Fibroblast of the conjunctiva (primary cell): ENCODE data around the gene PRR15L.

Experiments used
- DNase-seq: peaks from one replicate; pipeline ENCODE4 v3.0.0-alpha.2; 2010; ENCODE audit warnings: low read depth

The PRR15L gene

DNA sequence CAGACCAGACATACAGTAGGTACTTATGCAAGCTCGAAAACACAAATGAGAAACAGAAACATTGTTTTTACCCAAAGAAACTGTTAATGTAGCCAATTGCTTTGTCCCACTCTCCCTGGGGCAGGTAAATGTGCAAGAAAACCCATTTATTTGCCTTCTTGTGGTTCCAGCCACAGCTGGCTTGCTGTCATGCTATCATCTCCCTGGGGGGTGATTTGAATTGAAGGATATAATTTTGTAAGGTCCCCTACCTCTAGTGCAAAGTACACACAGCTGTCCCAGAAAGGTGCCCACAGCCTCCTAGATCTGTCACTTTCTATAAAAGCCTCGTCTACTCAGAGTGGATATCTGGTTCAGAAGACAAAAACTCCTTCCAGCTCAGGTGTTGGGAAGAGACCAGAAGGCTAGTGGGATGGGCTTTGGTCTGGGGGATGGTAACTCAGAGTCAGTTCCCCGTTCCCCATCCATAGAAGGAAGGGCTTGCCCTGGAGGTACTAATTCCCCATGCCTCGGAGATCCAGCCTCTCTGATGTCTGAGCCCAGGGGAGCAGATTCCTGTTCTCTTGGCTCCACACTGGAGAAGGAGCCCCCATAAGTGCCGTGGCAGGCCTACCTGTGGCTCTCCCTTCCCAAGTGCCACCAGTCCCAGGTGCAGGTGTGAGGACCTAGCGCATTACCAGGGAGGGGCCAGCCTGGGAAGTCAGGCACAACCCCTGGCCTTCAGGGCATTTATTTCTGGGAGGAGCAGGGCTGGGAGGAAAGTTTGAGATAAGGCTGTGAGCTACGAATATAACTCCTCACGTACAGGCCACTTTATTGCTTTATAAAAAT is 2.4 kb upstream of the PRR15L start:
- DNase-seq, result no peak

DNA sequence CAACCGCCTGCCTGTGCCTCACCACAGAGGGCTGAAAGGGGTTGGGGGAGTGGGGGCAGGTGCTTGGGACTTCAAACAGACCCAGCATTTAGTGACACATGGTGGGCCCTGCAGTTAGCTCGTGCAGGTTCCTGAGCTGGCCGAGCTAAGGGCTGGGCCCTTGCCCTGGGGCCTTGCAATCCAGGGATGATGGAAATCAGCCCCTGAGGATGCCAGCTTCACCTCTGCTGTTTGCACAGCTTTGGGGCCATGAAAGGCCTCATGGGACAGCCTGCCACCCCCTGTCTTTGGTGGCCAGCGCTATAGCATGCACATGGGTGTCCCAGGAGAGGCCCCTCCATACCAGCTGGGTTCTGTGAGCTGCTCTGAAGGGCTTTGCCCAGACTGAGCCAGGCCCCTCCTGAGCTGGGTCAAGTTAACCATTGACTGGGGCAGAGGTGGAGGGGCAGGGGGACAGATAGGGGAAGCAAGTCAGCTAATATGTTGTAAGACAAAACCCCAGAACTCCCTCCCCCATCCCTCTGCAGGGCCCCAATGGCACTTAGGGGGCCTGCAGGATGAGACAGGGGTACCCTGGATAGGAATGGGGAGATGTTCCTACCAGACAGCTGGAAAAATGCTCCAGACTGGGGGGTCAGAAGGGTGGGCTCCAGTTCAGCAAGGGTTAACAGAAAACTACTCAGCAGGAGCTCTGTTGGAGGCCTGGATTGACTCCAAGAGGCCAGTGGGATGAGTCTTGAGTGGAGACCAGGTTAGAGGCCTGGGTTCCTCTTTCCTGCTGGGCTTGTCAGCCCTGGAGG is 692 bp downstream of the PRR15L start:
- DNase-seq, result no peak

DNA sequence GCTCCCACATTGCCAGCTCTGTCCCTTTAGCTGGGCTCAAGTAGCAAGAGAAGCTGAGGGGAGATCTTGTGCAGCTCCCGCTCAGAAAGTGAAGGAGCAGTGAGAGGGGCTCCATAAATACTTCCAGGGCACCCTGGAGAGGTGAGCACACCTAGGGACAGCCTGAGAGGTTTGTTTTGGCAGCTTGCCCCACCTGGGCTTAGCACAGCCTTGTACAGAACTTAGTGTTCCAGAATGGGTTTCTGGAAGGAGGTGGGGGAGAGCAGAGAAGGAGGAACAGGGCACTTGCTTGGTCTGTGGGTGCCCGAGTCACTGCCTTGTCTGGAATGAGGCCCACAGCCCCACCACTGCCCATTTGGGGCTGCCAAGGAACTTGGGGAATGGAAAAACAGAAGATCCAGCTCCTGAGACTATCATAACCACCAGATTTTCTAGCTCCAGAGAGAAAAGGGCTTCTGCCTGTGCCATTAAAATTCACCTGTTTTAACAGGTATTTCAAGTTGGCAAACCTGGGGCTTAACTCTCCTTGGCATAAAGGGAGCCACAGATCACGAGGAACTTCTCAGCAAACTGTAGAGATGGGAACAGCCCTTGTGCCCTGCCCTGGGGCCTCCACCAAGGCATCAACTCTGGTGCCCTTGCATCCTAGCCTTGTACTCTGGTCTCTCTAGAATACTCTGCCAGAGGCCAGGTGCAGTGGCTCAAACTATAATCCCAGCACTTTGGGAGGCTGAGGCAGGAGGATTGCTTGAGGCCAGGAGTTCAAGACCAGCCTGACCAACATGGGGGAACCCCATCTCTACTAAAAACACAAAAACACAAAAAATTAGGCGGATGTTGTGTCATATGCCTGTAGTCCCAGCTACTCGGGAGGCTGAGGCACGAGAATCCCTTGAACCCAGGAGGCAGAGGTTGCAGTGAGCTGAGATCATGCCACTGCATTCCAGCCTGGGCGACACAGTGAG is 1.9 kb downstream of the PRR15L start:
- no peak for DNase-seq

DNA sequence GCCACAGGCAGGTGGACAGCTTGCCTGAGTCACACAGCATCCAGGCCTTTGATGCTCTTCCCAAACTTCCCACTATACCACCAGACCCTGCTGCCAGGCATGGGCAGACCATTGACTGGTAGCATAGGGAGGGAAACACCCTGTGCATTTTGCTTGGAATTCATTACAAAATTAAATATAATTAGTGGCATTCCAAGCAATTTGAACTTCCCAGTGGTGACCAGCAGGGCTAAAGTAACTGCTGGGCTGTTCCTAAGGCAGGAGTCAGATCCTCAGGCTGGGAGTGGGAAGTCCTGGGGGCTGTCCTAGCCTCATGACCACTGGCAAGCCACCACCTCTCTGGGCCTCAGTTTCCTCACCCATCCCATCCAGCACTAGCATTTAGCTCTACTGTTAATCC is 3.8 kb downstream of the PRR15L start:
- no peak for DNase-seq

DNA sequence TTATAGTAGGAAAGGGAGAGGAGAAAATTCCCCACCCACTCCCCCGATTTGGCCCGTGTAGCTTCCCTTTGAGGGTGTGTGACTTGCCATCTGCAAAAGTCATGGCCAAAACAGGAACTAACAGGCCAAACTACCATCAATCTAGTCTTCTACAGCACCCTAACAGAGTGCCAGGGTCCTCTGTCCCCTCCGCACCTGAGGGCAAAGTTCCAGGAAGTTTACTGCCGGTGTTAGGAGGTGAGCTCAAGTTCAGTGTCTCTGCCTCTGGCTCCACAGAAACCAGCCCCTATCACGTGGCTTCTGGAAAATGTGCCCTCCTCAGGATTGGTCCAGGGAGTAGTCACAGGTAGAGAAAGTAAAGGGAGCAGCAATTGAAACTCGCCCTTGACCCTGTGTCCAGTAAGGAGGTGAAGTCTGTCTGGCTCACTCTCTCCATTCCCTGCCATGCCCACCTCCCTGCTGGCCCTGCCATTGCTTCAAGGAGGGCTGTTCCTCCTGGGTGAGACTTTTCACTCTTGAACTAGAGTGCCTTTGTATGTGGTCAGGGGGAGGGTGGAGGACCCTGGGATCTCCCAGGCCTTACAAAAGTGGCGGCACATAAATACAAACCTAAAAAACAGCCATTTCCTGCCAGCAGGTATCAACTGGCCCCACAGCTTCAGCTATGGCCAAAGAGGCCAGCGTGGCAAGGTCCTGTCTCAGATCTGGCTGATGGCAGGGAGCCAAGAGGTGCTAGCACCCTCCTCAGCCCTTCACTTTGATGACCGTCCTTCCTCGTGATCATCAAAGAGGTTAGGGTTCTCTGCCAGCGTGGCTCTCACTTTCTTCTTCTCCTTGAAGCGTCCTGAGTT is 5.3 kb downstream of the PRR15L start:
- DNase-seq, result no peak

GRCh38 chr17:47950448-47950847 is 7.2 kb downstream of the PRR15L start:
- no peak for DNase-seq

DNA sequence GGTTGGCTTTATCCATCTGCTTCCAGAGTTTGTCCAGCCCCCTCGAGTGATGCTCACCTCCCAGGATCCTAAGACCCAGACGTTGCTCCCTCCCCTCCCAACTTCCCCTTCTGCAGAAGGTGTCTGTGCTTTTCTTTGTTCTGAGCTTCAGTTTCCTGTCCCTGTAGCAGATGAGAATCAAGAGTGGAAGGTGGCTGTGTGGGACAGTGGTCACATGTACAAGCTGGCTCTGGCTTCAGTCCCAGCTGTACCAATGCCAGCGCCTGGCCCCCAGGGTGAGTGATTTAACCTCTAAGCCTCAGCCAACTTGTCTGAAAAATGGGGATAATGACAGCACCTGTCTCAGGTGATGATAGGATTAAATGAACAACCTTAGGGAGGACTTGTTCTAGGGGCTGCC is 7.7 kb downstream of the PRR15L start:
- DNase-seq, result no peak

- DNase-seq, result peak; percentile 61
Observed at GRCh38 chr17:47949197-47949759, 8.4 kb downstream of the PRR15L start.

- no peak for DNase-seq
Observed at GRCh38 chr17:47948706-47949196, 8.9 kb downstream of the PRR15L start.

GRCh38 chr17:47946929-47947397 is 10.7 kb downstream of the PRR15L start:
- DNase-seq, result peak; percentile 62

DNA sequence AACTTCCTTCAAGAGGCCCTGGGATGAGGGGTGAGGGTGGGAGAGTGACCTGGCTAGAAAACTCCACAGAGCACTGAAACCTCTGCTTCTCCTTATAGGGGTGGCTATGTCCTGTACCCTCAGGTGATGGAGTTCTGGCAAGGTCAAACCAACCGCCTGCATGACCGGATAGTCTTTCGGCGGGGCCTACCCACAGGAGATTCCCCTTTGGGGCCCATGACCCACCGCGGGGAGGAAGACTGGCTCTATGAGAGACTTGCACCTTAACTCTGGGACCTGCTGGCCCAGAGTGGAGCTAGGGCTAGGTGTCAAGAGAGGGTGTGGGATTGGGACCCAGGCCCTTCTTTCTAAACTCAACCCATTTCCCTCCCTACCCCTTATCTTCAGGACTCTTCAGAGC is 11.2 kb downstream of the PRR15L start:
- no peak for DNase-seq

- DNase-seq, result no peak
Observed at GRCh38 chr17:47945529-47946508, 11.9 kb downstream of the PRR15L start.

DNA sequence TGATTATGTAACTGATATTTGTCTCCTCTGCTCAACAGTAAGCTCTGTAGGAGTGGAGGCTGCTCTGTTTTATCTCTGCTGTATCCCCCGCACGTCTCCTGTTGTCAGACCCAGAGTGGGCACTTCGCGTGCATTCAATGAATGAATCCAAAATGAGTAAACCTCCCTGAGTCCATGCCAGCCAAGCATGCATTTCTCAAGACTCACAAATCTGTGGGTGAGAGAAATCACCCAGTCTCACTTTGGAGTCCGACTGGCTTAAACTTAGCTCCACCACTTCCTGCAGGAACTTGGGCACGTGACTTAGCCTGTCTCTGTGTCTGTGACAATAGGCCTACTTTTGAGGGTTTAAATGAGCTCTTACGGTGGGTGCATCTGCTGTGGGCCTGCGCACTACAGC is 12.6 kb downstream of the PRR15L start:
- no peak for DNase-seq

DNA sequence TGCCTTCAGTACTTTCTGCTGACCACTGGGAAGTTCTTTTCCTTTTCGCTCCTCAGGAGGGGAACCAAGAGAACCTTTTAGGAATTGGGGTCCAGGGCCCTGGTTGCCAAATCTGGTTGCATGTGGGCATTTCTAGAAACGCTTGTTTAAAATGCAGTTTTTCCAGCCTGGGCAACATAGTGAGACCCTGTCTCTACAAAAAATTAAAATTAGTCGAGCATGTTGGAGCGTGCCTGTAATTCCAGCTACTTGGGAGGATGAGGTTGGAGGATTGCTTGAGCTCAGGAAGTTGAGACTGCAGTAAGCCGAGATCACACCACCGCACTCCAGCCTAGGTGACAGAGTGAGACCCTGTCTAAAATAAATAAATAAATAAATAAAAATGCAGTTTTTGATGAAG is 15.1 kb downstream of the PRR15L start:
- DNase-seq, result no peak

DNA sequence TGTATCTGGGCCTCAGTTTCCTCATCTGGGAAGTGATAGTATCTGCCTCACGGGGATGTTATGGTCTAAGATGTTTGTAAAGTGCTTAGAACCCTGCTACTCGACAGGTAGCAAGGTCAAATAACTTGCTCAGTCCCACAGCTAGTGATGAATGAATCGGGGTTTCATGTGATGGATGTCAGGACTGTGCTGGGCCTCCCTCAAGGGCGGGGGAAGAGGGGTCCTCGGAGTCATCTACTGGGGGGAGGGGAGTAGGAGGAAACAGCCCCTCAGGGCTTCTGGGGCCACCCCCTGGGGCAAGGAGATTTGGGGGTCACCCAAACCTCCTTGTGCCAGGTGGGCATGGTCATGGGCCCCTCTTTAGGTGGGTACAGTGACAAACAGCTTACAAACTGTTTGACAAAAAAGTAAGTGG is 15.6 kb downstream of the PRR15L start:
- DNase-seq, result no peak

GRCh38 chr17:47941246-47942095 is 16.2 kb downstream of the PRR15L start, which contains the start of gene PNPO:
PNPO (plus strand) TSS chr17:47941571; CDS start chr17:47941676, 105 bp downstream.
- DNase-seq, result peak; percentile 95

DNA sequence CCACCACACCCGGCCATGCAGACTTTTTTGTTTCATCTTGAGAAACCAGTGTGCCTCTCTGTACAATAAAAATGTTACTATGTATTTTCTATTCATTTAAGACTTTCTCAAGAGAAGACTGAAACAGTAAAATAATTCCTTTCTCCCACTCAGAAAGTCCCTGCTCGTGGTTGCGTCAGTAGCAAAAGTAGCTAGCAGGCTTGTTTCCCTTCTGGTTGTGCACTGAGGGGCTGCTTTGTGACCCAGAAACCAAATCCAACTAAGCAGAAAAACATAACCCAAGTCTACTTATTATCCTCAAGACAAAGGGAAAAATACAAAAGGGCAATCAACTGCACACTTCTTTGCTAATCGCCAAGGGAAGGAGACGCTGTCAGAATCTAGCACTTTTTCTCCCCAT is 19.7 kb downstream of the PRR15L start:
- DNase-seq, result no peak

DNA sequence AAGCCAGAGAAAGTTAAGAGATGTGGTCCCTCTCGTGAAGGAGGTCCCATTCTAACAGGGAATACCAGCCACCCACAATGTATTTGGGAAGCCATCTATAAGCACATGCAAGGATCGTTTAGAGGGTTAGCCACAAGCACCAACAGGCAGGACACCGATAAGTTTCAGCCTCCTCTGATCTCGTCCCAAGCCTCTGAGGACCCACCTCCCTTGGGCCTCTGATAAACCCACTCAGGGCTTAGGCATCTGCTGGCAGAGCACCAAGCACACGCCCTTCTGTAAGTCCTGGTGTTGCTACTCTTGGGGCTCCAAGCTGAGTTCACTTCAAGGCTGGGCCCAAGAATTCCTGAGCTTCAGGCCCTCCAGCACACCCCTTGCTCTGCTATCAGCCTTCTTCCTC is 21.7 kb downstream of the PRR15L start:
- DNase-seq, result peak; percentile 52
